ENCODE results near the gene GRM5.
A peak's percentile ranks its signal among the peaks of the same experiment; 100 is the strongest.
"Not testable (repeated sequence)": the region's sequence is repeated elsewhere in the genome, so short reads cannot be mapped to it uniquely, and the experiment has no call there.

The GRM5 gene

GRCh38 chr11:88972210-88972609 is 93.6 kb downstream of the GRM5 start:
- no peak for DNase-seq

- DNase-seq, result not testable (repeated sequence)
Observed at GRCh38 chr11:88961621-88962020, 104.2 kb downstream of the GRM5 start.

- DNase-seq, result not testable (repeated sequence)
Observed at GRCh38 chr11:88959857-88960256, 105.9 kb downstream of the GRM5 start.

GRCh38 chr11:88950975-88951374 is 114.8 kb downstream of the GRM5 start:
- no peak for DNase-seq

- DNase-seq, result not testable (repeated sequence)
Observed at GRCh38 chr11:88948908-88949307, 116.9 kb downstream of the GRM5 start.

DNA sequence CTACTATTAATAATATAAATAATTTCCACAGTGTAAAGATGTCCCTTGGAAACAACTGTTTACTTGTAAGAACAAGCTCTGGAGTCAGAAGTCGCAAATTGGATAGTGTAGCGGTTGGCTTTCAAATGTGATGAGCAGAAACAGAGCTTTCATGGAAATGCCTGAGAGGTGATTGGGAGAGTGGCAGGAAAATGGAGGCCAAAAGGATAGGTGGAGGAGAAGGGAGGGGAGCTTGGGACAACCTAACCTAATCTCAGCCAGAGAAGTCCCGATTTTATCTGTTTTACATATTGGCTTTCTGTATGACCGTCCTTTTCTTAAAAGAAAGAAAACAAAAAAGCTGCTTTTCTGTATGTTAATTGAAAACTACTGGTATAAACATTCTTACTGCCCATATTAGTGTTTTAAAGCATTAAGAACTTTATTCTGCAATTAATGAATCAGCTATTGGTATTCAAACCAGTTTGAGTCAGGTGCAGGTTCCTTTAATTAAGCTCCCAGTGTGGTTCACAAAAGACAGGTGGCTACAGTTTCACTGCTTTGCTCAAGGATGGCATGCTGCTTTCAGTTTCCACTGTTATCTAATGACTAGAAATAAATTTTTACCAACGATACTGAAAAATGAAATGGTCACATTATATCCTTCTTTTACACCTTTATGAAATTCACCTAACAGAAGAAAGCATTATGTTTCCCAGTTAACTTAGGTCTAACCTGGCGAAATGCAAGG is 117.8 kb downstream of the GRM5 start:
- not testable (repeated sequence) for DNase-seq

DNA sequence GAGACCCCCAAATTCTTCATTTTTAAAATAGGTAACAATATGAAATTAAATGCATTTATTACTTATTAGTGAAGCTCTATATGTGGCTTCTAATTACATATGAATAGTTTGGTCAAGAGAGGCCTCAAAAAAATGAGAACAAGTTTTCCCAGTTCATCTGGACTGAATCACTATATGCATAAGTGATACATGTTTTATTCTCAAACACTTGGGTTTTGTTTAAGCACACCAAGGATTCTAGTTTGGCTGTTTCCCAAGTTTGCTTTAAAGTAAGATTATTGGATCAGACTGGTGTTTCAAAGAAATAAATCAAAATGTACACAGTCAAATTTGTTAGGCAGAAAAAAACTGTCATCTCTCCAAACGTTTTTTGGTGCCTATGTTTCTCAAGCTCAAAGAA is 136.1 kb downstream of the GRM5 start:
- not testable (repeated sequence) for DNase-seq

GRCh38 chr11:88917065-88917464 is 148.7 kb downstream of the GRM5 start:
- not testable (repeated sequence) for DNase-seq

DNA sequence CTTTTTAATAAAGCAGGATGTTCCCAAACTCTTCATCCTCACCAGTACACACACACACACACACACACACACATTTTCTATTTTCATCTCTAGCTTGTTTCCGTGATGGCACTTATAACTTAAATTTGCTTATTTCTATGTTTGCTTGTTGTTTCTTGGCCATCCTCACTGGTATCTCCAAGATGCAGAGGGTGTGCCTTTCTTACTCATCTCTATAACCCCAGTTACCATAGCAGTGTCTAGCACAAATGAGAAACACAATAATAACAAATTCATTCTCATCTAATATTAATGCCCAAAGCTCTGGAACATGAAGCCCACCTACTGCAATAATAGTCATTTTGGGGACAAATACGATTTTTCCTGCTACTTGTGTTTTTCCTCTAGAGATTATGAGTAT is 156.3 kb downstream of the GRM5 start:
- no peak for DNase-seq

- not testable (repeated sequence) for DNase-seq
Observed at GRCh38 chr11:88901436-88901835, 164.3 kb downstream of the GRM5 start.

GRCh38 chr11:88888855-88889254 is 176.9 kb downstream of the GRM5 start:
- DNase-seq, result not testable (repeated sequence)

GRCh38 chr11:88886796-88887195 is 179.0 kb downstream of the GRM5 start:
- peak; percentile 14 to 19 for DNase-seq

DNA sequence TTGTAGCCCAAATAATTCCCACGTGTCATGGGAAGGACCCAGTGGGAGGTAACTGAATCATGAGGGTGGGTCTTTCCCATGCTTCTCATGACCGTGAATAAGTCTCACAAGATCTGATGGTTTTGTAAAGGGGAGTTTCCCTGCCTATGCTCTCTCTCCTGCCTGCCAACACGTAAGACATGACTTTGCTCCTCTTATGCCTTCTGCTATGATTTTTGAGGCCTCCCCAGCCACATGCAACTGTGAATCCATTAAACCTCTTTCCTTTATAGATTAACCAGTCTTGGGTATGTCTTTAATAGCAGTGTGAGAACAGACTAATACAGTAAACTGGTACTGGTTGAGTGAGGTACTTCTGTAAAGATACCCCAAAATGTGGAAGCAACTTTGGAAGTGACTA is 183.0 kb downstream of the GRM5 start:
- DNase-seq, result not testable (repeated sequence)

DNA sequence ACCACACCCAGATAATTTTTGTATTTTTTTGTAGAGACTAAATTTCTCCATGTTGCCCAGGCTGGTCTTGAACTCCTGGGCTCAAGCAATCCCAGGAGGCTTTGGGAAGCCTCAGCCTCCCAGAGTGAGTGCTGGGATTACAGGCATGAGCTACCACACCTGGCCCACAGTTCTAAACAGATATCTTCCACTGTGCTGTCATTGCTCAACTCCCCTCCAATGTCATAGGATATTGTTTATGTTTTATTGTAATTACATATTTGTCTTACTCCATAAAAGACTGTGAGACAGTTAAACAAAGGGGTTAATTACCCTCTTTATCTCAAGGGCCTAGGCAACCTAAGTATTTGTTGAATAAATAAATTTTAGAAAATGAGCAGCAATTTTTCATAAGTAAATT is 204.2 kb downstream of the GRM5 start:
- peak; percentile 74 to 93 for DNase-seq

GRCh38 chr11:88860431-88860830 is 205.4 kb downstream of the GRM5 start:
- DNase-seq, result not testable (repeated sequence)

GRCh38 chr11:88853963-88854362 is 211.8 kb downstream of the GRM5 start:
- not testable (repeated sequence) for DNase-seq

DNA sequence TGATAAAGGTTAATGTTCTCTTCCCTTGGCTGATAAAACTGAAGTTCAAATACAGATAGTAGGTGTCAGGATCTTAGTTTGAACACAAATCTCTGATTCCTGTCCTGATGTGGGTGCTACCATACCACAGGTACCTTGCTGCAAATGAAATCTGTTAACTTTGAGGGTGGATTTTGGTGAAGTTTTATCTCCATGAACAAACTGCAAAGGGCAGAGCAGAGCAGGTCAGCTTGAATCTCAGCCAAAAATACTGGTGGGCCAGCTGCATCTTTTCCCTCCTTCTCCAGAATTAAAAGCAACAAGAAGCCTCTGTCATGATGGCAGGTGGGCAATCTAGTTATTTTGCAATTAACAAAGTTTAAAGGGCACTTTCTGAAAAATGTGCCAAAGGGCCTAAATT is 214.2 kb downstream of the GRM5 start:
- not testable (repeated sequence) for DNase-seq

- DNase-seq, result not testable (repeated sequence)
Observed at GRCh38 chr11:88849773-88850172, 216.0 kb downstream of the GRM5 start.

- DNase-seq, result no peak
Observed at GRCh38 chr11:88849368-88849767, 216.4 kb downstream of the GRM5 start.

DNA sequence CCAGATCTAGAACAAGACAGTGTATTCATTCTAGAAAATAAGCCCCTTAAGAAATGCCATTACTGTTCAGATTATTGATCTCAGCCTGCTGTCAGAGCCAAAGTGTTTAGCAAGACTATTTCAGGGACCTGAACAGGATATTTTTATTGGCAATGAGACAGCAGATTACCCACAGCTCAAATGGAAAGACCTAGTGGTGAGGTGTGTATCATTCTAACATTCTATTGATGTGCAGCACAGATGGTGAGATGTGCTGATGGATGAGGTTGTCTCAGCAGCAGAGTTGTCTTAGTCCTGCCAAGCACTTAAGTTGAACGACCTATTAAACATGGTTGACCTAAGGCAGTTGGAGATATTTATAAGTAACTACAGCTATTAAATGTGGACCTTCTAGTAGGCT is 219.5 kb downstream of the GRM5 start:
- not testable (repeated sequence) for DNase-seq

- not testable (repeated sequence) for DNase-seq
Observed at GRCh38 chr11:88844941-88845340, 220.8 kb downstream of the GRM5 start.

- not testable (repeated sequence) for DNase-seq
Observed at GRCh38 chr11:88843766-88844426, 221.9 kb downstream of the GRM5 start.

DNA sequence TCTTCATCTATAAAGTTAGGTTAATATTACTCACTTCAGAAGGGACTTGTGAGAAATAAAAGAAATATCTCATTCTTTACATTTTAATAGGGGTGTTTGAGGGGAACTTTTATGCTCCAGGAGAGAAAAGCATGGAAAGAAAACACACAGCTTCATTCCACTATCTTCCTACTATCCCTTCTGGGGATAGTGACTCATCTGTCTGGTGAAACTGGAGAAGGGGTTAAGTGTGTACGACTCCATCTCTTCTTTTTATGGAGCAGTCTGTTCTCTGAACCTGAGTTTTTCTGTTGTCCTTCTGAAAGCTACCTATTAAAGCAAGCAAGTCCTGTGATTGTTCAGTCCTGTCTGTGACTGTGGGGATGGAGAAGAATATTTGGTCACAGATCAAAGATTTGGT is 227.6 kb downstream of the GRM5 start:
- not testable (repeated sequence) for DNase-seq

DNA sequence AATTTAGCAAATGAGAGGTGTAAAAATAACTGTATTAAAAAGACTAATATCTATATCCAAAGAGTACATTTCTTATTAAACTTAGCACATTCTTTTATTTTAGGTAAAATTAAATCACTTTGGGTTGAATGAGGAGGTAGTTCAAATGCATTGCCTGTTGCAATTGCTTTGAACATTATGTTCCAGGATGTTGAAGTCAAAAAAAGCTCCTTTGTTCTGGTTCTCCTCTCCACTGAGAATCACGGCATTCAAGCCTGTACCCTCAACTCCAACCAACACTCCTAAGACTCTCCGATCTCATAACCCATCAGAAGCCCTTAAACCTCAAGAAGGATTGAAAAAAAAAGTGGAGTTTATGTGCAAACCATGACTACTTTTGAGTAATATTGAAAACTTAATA is 230.1 kb downstream of the GRM5 start:
- DNase-seq, result not testable (repeated sequence)

All from NCI-H2081 (cell line).